Duodenal mucosa (tissue), 2 donors: Measurements from ENCODE around the gene HOXD4.

ENCODE experiments used
- H3K27ac ChIP-seq: one replicate; pipeline ENCODE4 v1.7.0; 2013; ENCODE audit warnings: low read depth, low read length
- H3K27me3 ChIP-seq, 2 donors: one replicate each; pipeline ENCODE4 v1.7.0; 2013; ENCODE audit warnings: low read length in 2 of 2, control low read depth in 1 of 2; ENCODE audit not compliant: insufficient read depth in 2 of 2, control insufficient read depth in 1 of 2
- H3K36me3 ChIP-seq, 2 donors: one replicate each; pipeline ENCODE4 v1.7.0; 2013; ENCODE audit warnings: low read length in 2 of 2, control low read depth in 1 of 2; ENCODE audit not compliant: insufficient read depth in 2 of 2, control insufficient read depth in 1 of 2
- H3K4me1 ChIP-seq, 2 donors: one replicate each; pipeline ENCODE4 v1.7.0; 2013; ENCODE audit warnings: low read length in 2 of 2, control low read depth in 1 of 2; ENCODE audit not compliant: insufficient read depth in 2 of 2, control insufficient read depth in 1 of 2
- H3K4me3 ChIP-seq, 2 donors: one replicate each; pipeline ENCODE4 v1.7.0; 2013; ENCODE audit warnings: low read length in 2 of 2, low read depth in 1 of 2
- H3K9ac ChIP-seq, 2 donors: one replicate each; pipeline ENCODE4 v1.7.0; 2013; ENCODE audit warnings: low read length in 2 of 2, low read depth in 1 of 2
- H3K9me3 ChIP-seq, 2 donors: one replicate each; pipeline ENCODE4 v1.7.0; 2013; ENCODE audit warnings: low read length in 2 of 2, control low read depth in 1 of 2; ENCODE audit not compliant: control insufficient read depth in 1 of 2

Gene HOXD4

DNA sequence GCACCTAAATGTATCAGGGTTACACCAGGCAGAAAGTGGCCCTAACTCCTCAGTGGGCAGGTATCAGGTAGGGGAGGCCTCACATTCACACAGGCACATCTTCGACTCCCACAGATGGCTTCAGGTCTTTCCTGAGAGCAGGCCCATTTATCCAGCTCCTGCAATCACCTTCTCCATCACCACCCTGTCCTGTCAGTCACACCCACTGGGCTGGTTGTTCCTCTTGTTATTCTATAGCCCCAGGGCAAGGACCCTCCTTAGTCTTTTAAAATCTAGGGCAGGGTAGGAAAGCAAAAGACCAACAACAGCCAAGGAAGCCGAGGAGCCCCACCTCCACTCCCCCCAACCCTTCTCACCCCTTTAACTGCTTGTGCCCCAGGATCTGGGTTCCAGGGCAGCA, 9.1 kb upstream of the HOXD4 start:
- H3K27me3 ChIP-seq = peaks cover 72 to 90% of the 10 kb centered on the region in 2 donors
- H3K4me1 ChIP-seq = peaks cover 0 to 5% of the 10 kb centered on the region in 2 donors
- no peak overlapping the region for H3K27ac ChIP-seq
- no peaks in the 10 kb centered on the region for H3K36me3 ChIP-seq
- no peak overlapping the region for H3K4me3 ChIP-seq
- H3K9ac ChIP-seq = no peak overlapping the region
- H3K9me3 ChIP-seq = no peaks in the 10 kb centered on the region

DNA sequence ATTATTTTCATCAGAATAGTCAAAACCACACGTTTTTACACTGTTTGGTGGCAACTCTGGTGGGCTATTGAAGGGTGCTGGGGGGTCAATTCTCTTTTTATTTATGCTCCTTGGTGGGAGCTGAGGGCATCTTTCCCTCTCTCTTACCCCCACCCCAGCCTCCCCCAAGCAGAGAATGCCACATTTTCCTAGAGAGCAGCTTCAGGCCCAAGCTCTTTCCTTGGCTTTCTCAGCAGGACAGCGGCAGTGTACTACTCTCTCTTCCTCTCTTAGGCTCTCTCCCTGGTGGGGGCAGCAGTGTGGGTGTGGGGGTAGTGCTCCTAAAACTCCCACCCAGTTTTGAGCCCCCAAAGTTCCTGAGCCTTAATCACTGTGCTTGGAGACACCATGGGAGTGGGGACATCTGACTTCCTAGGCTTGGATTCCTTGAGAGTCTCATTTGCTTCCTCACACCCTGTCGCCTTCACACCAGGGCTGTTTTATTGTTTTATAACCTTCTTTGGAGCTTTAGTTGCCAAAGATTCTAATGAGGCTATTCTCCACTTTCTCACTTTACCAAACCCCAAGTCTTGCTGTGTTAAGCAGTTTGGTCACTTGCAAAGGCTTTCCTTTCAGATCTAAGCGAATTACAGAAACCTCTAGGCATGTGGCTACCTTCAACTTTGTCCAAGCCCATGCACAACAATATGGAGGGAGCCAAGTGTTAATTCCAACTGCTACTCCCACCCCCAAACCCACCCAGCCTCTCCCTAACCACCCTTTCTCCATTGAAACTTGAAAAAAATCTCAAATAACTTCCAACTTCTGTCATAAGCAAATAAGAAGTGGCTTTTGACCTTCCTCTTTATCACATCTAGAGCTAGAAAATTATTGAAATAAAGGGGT, 6.0 kb upstream of the HOXD4 start:
- peaks cover 68 to 92% of the 10 kb centered on the region in 2 donors for H3K27me3 ChIP-seq
- H3K9ac ChIP-seq = no peak overlapping the region
- no peaks in the 10 kb centered on the region for H3K9me3 ChIP-seq
- peaks cover 0 to 5% of the 10 kb centered on the region in 2 donors for H3K4me1 ChIP-seq
- H3K27ac ChIP-seq = no peak overlapping the region
- H3K4me3 ChIP-seq = no peak overlapping the region
- no peaks in the 10 kb centered on the region for H3K36me3 ChIP-seq

DNA sequence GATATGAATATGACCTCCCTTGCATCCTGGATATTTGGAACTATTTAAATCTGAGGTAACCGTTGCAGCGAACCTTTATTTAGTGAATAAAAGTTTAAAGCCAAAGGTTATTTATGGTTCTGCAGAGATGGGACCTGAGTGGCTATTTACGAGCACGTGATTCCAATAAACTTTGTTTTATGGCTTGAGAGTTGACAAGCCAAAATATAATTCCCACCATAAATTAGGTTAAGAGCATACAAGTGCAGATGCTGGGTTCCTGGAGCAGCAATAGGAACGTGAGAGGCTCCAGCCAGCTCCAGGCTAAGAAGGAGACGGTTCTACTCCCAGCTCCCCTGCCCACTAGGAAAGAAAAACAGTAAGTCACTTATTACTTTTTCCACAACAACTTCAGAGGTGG, 5.2 kb upstream of the HOXD4 start:
- no peaks in the 10 kb centered on the region for H3K9me3 ChIP-seq
- no peaks in the 10 kb centered on the region for H3K4me1 ChIP-seq
- no peak overlapping the region for H3K4me3 ChIP-seq
- no peak overlapping the region for H3K9ac ChIP-seq
- H3K27me3 ChIP-seq = peaks cover 70 to 94% of the 10 kb centered on the region in 2 donors
- no peak overlapping the region for H3K27ac ChIP-seq
- H3K36me3 ChIP-seq = no peaks in the 10 kb centered on the region

GRCh38 chr2:176146645-176147044, 4.7 kb upstream of the HOXD4 start:
- no peak overlapping the region for H3K9ac ChIP-seq
- H3K27me3 ChIP-seq = peaks cover 75 to 94% of the 10 kb centered on the region in 2 donors
- no peak overlapping the region for H3K4me3 ChIP-seq

GRCh38 chr2:176147210-176147799, 4.0 kb upstream of the HOXD4 start:
- no peaks in the 10 kb centered on the region for H3K9me3 ChIP-seq
- H3K9ac ChIP-seq = no peak overlapping the region
- peaks cover 76 to 94% of the 10 kb centered on the region in 2 donors for H3K27me3 ChIP-seq
- H3K27ac ChIP-seq = no peak overlapping the region
- no peaks in the 10 kb centered on the region for H3K4me1 ChIP-seq
- H3K4me3 ChIP-seq = no peak overlapping the region
- no peaks in the 10 kb centered on the region for H3K36me3 ChIP-seq

More at GRCh38 chr2:176146645-176147044, 4.7 kb upstream of the HOXD4 start:
- no peak overlapping the region for H3K27ac ChIP-seq
- H3K4me1 ChIP-seq = no peaks in the 10 kb centered on the region
- no peaks in the 10 kb centered on the region for H3K36me3 ChIP-seq
- no peaks in the 10 kb centered on the region for H3K9me3 ChIP-seq

DNA sequence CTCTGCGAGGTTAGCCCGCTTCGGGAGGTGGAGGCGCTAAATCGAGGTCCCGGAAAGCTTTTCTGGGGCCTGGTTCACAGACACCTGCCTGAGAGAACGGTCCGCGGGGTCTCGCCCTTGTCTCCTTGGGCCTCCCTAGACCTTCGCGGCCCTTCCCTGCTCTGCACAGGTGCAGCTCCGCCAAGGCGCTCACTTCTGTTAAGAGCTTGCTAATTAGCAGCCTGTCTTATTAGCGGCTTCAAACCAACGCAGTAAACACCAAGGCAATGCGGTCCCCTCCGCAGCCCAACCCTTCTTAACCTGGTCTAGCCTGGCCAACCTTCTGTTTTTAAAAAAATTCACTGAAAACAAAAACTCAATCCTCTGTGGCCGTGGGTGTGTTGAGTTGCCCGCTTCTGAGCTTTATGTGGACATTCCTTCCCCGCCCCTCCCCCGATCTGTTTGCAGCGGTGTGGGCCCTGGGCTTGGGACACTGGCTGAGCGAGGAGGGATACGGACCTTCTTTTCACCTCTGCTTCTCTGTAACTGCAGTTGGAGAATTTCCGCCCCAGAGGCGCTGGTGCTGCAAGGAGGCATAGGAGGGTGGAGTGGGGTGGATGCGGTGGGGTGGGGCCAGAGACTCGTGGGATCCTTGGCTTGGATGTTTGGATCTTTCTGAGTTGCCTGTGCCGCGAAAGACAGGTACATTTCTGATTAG, 3.4 kb upstream of the HOXD4 start:
- H3K4me1 ChIP-seq = no peaks in the 10 kb centered on the region
- H3K4me3 ChIP-seq = no peak overlapping the region
- H3K9me3 ChIP-seq = no peaks in the 10 kb centered on the region
- no peak overlapping the region for H3K27ac ChIP-seq
- H3K36me3 ChIP-seq = no peaks in the 10 kb centered on the region
- no peak overlapping the region for H3K9ac ChIP-seq
- H3K27me3 ChIP-seq = peaks cover 77 to 94% of the 10 kb centered on the region in 2 donors

- no peaks in the 10 kb centered on the region for H3K4me1 ChIP-seq
- H3K9ac ChIP-seq = no peak overlapping the region
- no peaks in the 10 kb centered on the region for H3K9me3 ChIP-seq
- peaks cover 75 to 94% of the 10 kb centered on the region in 2 donors for H3K27me3 ChIP-seq
- H3K36me3 ChIP-seq = no peaks in the 10 kb centered on the region
- no peak overlapping the region for H3K27ac ChIP-seq
- no peak overlapping the region for H3K4me3 ChIP-seq
These were observed 2.5 kb upstream of the HOXD4 start for GRCh38 chr2:176148751-176149421.

DNA sequence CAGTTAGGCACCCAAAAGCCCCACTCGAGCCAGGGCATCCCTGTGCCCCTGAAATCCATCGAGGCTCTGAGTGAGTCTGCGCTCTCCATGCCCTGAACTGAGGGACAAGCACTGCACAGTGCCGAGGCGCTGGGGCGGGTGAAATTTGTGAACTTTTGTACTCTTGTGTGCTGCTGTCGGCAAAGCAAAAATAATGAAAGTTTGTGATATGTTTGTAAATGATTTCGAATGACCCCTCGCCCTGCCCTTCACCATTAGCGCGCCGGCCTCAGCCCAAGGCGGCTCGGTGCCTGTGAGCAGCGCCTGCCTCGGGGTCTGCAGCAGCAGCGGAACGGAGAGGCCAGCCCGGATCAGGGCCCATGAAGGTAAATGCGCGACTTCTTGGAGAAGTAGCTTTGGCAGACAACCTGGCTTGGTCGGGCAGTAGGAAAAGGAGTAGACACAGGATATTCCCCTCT, 1.8 kb upstream of the HOXD4 start:
- Histone ChIP-seq H3K36me3 (no peaks in the 10 kb centered on the region), H3K9me3 (no peaks in the 10 kb centered on the region), H3K27me3 (peaks cover 80 to 98% of the 10 kb centered on the region in 2 donors), H3K4me1 (no peaks in the 10 kb centered on the region), H3K9ac (no peak overlapping the region), H3K4me3 (no peak overlapping the region), H3K27ac (no peak overlapping the region)

- H3K9me3 ChIP-seq = no peaks in the 10 kb centered on the region
- no peak overlapping the region for H3K9ac ChIP-seq
- H3K27me3 ChIP-seq = peaks cover 81 to 98% of the 10 kb centered on the region in 2 donors
- H3K27ac ChIP-seq = no peak overlapping the region
- no peaks in the 10 kb centered on the region for H3K4me1 ChIP-seq
- no peak overlapping the region for H3K4me3 ChIP-seq
- H3K36me3 ChIP-seq = no peaks in the 10 kb centered on the region
These were observed 1.3 kb upstream of the HOXD4 start for GRCh38 chr2:176149939-176150583.
